Neural progenitor cell (in vitro differentiated cells): ENCODE results near the gene PRXL2A.

ENCODE experiments used
- EZH2 ChIP-seq: fragments of 200-600 bp; sonication (generic); IDR thresholded peaks from 2 replicates; pipeline ENCODE4 v1.6.1; 2017; ENCODE audit warnings: antibody characterized with exemption, mild to moderate bottlenecking, moderate library complexity
- TF ChIP-seq, protein P1 (sequence below): fragments of 200-600 bp; sonication (generic); IDR thresholded peaks from 2 replicates; pipeline ENCODE4 v1.5.1; 2017; ENCODE audit warnings: antibody characterized with exemption, mild to moderate bottlenecking

DNA sequence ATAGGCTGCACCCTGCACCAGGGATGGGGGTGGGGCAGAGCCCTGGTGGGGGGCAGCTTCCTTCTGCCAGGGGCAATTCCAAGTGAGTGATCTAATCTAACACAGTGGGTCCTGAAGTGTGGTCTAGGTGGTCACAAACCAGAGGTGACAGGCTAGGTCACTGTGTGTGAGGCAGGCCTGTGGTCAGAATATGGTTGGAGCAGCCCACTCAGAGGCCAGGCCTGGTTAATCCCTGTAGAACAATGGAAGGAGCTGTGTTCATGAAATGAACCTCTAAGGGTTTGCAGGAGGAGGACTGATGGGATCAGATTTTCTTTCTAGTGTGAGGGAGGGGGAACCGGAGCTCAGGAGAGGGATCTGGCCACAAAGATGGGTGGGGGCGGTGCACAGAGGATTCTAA, 35.8 kb downstream of the PRXL2A start:
- no peak for TF ChIP-seq EZH2
- TF ChIP-seq, protein P1, sequence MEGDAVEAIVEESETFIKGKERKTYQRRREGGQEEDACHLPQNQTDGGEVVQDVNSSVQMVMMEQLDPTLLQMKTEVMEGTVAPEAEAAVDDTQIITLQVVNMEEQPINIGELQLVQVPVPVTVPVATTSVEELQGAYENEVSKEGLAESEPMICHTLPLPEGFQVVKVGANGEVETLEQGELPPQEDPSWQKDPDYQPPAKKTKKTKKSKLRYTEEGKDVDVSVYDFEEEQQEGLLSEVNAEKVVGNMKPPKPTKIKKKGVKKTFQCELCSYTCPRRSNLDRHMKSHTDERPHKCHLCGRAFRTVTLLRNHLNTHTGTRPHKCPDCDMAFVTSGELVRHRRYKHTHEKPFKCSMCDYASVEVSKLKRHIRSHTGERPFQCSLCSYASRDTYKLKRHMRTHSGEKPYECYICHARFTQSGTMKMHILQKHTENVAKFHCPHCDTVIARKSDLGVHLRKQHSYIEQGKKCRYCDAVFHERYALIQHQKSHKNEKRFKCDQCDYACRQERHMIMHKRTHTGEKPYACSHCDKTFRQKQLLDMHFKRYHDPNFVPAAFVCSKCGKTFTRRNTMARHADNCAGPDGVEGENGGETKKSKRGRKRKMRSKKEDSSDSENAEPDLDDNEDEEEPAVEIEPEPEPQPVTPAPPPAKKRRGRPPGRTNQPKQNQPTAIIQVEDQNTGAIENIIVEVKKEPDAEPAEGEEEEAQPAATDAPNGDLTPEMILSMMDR, result no peak
